SH-SY5Y (cell line): ENCODE measurements around the gene FBXW7.

Experiments used
- GATA2 ChIP-seq: IDR thresholded peaks from 2 replicates; pipeline ENCODE4 v1.6.1; 2011; ENCODE audit warnings: mild to moderate bottlenecking, low read depth, low read length
- GATA3 ChIP-seq: IDR thresholded peaks from 2 replicates; pipeline ENCODE4 v1.6.1; 2011; ENCODE audit warnings: low read depth, mild to moderate bottlenecking, low read length, moderate library complexity

GRCh38 chr4:152399246-152399645 lies 136.6 kb downstream of the FBXW7 start:
- TF ChIP-seq GATA2 (no peak), GATA3 (no peak)
